ENCODE measurements around the gene ZNF263. TPM values are rescaled to one million over a fixed set of nuclear protein-coding genes. Genes with fewer than 3 reads are reported as not detected.

The ZNF263 gene
- total RNA-seq: 19.9 and 29.3 TPM in 2 replicates

GRCh38 chr16:3282730-3283542 lies at the start of gene ZNF263:
ZNF263 (plus strand) TSS chr16:3283491; CDS start chr16:3283819, 328 bp downstream.

GRCh38 chr16:3234857-3235561 lies 48.3 kb upstream of the ZNF263 start, which contains the start of gene ZNF200:
ZNF200 (minus strand) TSS chr16:3235158; CDS start chr16:3233755, 1,403 bp downstream.

GRCh38 chr16:3256146-3256865 lies 27.0 kb upstream of the ZNF263 start, which contains the start of gene MEFV:
MEFV (minus strand) TSS chr16:3256633; CDS start chr16:3256587, 46 bp downstream.

GRCh38 chr16:3305109-3306068 lies 22.1 kb downstream of the ZNF263 start, which contains the start of the genes TIGD7 and ZNF75A:
TIGD7 (minus strand) TSS chr16:3305430; CDS start chr16:3300614, 4,816 bp downstream.
ZNF75A (plus strand) TSS chr16:3305497; CDS start chr16:3308429, 2,932 bp downstream.

Other genes starting within 250 kb of the ZNF263 start
- gene BICDL2, start 246.5 kb upstream of the ZNF263 start, total RNA-seq: not detected in 2 replicates
- gene MMP25, start 236.9 kb upstream of the ZNF263 start, total RNA-seq: under 0.01 and 0.13 TPM in 2 replicates
- 128 and 172 TPM in 2 replicates for gene IL32, start 217.9 kb upstream of the ZNF263 start, total RNA-seq
- gene ZSCAN10, start 184.2 kb upstream of the ZNF263 start, total RNA-seq: not detected in 2 replicates
- gene ZNF205, start 170.9 kb upstream of the ZNF263 start, total RNA-seq: 15.8 and 25.9 TPM in 2 replicates
- 5.9 and 9.9 TPM in 2 replicates for gene ZNF213, start 148.5 kb upstream of the ZNF263 start, total RNA-seq
- gene OR1F1, start 95.3 kb upstream of the ZNF263 start, total RNA-seq: not detected in 2 replicates
- gene ZNF200, start 48.3 kb upstream of the ZNF263 start, total RNA-seq: 4.6 and 4.9 TPM in 2 replicates
- gene MEFV, start 26.9 kb upstream of the ZNF263 start, total RNA-seq: not detected in 2 replicates
- gene TIGD7, start 21.9 kb downstream of the ZNF263 start, total RNA-seq: 1.4 and 1.8 TPM in 2 replicates
- 9.0 and 11.2 TPM in 2 replicates for gene ZNF75A, start 22.0 kb downstream of the ZNF263 start, total RNA-seq
- not detected in 2 replicates for gene OR2C1, start 72.4 kb downstream of the ZNF263 start, total RNA-seq
- gene ZSCAN32, start 117.5 kb downstream of the ZNF263 start, total RNA-seq: 7.8 and 10.6 TPM in 2 replicates
- gene ZNF174, start 117.7 kb downstream of the ZNF263 start, total RNA-seq: 8.5 and 15.6 TPM in 2 replicates
- 1.1 and 1.4 TPM in 2 replicates for gene ZNF597, start 160.0 kb downstream of the ZNF263 start, total RNA-seq
- gene NAA60, start 160.2 kb downstream of the ZNF263 start, total RNA-seq: 32.3 and 35.2 TPM in 2 replicates
- not detected in 2 replicates for gene C16orf90, start 212.0 kb downstream of the ZNF263 start, total RNA-seq
- 6.7 and 11.9 TPM in 2 replicates for gene CLUAP1, start 217.5 kb downstream of the ZNF263 start, total RNA-seq